Hepatocyte (in vitro differentiated cells): ENCODE data around the gene TBCK. TPM values are rescaled to one million over a fixed set of nuclear protein-coding genes. Genes with fewer than 3 reads are reported as not detected.

Experiments
- DNase-seq: peaks from one replicate; pipeline ENCODE4 v3.0.0-alpha.2; 2016; ENCODE audit warnings: low spot score
- H2AFZ ChIP-seq: fragments of 200-600 bp; sonication (generic); 2 replicates; pipeline ENCODE4 v1.6.0; 2016; ENCODE audit warnings: antibody characterized with exemption, mild to moderate bottlenecking
- H3K27ac ChIP-seq: fragments of 200-600 bp; sonication (generic); 2 replicates; pipeline ENCODE4 v1.5.1; 2016; ENCODE audit warnings: mild to moderate bottlenecking
- H3K27me3 ChIP-seq: fragments of 200-600 bp; sonication (generic); 2 replicates; pipeline ENCODE4 v1.6.1; 2016
- H3K36me3 ChIP-seq: fragments of 200-600 bp; sonication (generic); replicated peaks from 2 replicates; pipeline ENCODE4 v1.5.1; 2016; ENCODE audit warnings: low read depth; ENCODE audit not compliant: insufficient read depth
- H3K4me1 ChIP-seq: fragments of 200-600 bp; sonication (generic); 2 replicates; pipeline ENCODE4 v1.5.1; 2016; ENCODE audit warnings: mild to moderate bottlenecking, moderate library complexity; ENCODE audit not compliant: insufficient read depth
- H3K4me2 ChIP-seq: fragments of 200-600 bp; sonication (generic); 2 replicates; pipeline ENCODE4 v1.6.0; 2016
- H3K4me3 ChIP-seq: fragments of 200-600 bp; sonication (generic); 2 replicates; pipeline ENCODE4 v1.5.1; 2016; ENCODE audit warnings: mild to moderate bottlenecking
- H3K79me2 ChIP-seq: fragments of 200-600 bp; sonication (generic); 2 replicates; pipeline ENCODE4 v1.6.0; 2017; ENCODE audit warnings: mild to moderate bottlenecking
- H3K9me2 ChIP-seq: fragments of 200-600 bp; sonication (generic); replicated peaks from 2 replicates; pipeline ENCODE4 v1.6.0; 2017; ENCODE audit warnings: mild to moderate bottlenecking; ENCODE audit not compliant: insufficient read depth
- H3K9me3 ChIP-seq: fragments of 200-600 bp; sonication (generic); 2 replicates; pipeline ENCODE4 v1.5.1; 2016; ENCODE audit warnings: low read depth, mild to moderate bottlenecking
- H4K20me1 ChIP-seq: fragments of 200-600 bp; sonication (generic); 2 replicates; pipeline ENCODE4 v1.6.0; 2016; ENCODE audit warnings: mild to moderate bottlenecking; ENCODE audit not compliant: insufficient read depth, poor library complexity, severe bottlenecking
- CTCF ChIP-seq: fragments of 200-600 bp; sonication (generic); IDR thresholded peaks from 2 replicates; pipeline ENCODE4 v1.5.1; 2016; ENCODE audit warnings: antibody characterized with exemption, mild to moderate bottlenecking; ENCODE audit not compliant: poor library complexity
- EZH2 ChIP-seq: fragments of 200-600 bp; sonication (generic); IDR thresholded peaks from 2 replicates; pipeline ENCODE4 v1.6.1; 2016; ENCODE audit warnings: antibody characterized with exemption, mild to moderate bottlenecking, borderline replicate concordance
- EZH2phosphoT487 ChIP-seq: fragments of 200-600 bp; sonication (generic); IDR thresholded peaks from one replicate; pipeline ENCODE4 v1.6.1; 2018; ENCODE audit warnings: antibody characterized with exemption, mild to moderate bottlenecking, low read depth, moderate library complexity; ENCODE audit not compliant: unreplicated experiment, severe bottlenecking
- WGBS: methylation state at CpG from one replicate; pipeline ENCODE4 v1.1.6; 2016; ENCODE audit warnings: low lambda C conversion rate; ENCODE audit errors: missing lambda C conversion rate; 5-methylcytosine and 5-hydroxymethylcytosine counted together
- polyA plus RNA-seq: library from polyadenylated mRNA; unstranded; fragments of >200 nt; fragmentation: Nextera tagmentation; extraction: Ambion mirVana; gene quantifications from 2 replicates; pipeline ENCODE4 v1.2.1, GENCODE V29; 2016
- total RNA-seq: library from RNA; depleted of rRNA; stranded (reverse); fragments of >200 nt; gene quantifications from 2 replicates; pipeline ENCODE4 v1.2.3, GENCODE V29; 2014

TBCK gene
- total and polyA plus RNA-seq, 2 experiments from 2014 or later, result 19.8 to 49.7 TPM

DNA sequence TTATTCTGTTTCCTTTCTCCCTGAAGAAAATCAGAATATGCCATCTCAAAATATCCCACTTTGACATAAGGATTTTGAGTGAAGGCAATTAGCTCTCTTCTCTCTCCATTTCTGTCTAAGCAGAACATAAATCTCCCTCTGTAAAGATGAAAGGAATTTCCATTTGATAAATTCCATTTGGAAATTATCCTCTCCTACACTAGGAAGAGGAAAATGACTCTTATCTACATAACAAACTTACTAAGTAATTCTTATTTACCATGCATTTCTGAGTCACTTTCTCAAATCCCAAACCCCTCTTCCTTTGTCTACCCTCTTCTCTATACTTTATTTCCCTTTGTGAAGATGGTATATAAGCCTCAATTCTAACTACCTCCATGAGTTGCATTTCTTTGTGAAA, 11.4 kb downstream of the TBCK start:
- H3K4me2 ChIP-seq, result no peak overlapping the region
- H3K36me3 ChIP-seq, result no peaks in the 10 kb centered on the region
- H3K27ac ChIP-seq, result no peak overlapping the region
- H2AFZ ChIP-seq, result no peak overlapping the region
- H3K9me2 ChIP-seq, result no peaks in the 10 kb centered on the region
- TF ChIP-seq EZH2phosphoT487 (no peak), CTCF (no peak), EZH2 (no peak)
- H3K9me3 ChIP-seq, result no peaks in the 10 kb centered on the region
- DNase-seq, result no peak
- peaks cover 26% of the 10 kb centered on the region for H3K79me2 ChIP-seq
- H3K4me3 ChIP-seq, result no peak overlapping the region
- H4K20me1 ChIP-seq, result no peaks in the 10 kb centered on the region
- no peaks in the 10 kb centered on the region for H3K4me1 ChIP-seq
- H3K27me3 ChIP-seq, result no peaks in the 10 kb centered on the region

GRCh38 chr4:106303548-106304281, 12.3 kb downstream of the TBCK start:
- no peak for TF ChIP-seq EZH2
- H3K9me3 ChIP-seq, result no peaks in the 10 kb centered on the region
- WGBS, result 83% methylated on average over 3 of the region's 3 CpGs
- no peaks in the 10 kb centered on the region for H4K20me1 ChIP-seq
- H2AFZ ChIP-seq, result no peak overlapping the region
- no peak for DNase-seq
- H3K4me3 ChIP-seq, result no peak overlapping the region
- H3K4me1 ChIP-seq, result no peaks in the 10 kb centered on the region
- H3K9me2 ChIP-seq, result no peaks in the 10 kb centered on the region
- no peak overlapping the region for H3K4me2 ChIP-seq
- H3K36me3 ChIP-seq, result no peaks in the 10 kb centered on the region
- no peak overlapping the region for H3K27ac ChIP-seq
- H3K27me3 ChIP-seq, result no peaks in the 10 kb centered on the region
- peaks cover 26% of the 10 kb centered on the region for H3K79me2 ChIP-seq

GRCh38 chr4:106302062-106302438, 14.0 kb downstream of the TBCK start:
- H3K9me3 ChIP-seq, result no peaks in the 10 kb centered on the region
- H3K4me3 ChIP-seq, result no peak overlapping the region
- no peaks in the 10 kb centered on the region for H3K9me2 ChIP-seq
- H3K27me3 ChIP-seq, result no peaks in the 10 kb centered on the region
- WGBS, result 84% methylated on average over 4 of the region's 4 CpGs
- H3K4me2 ChIP-seq, result no peak overlapping the region
- no peaks in the 10 kb centered on the region for H4K20me1 ChIP-seq
- no peak for TF ChIP-seq EZH2phosphoT487
- TF ChIP-seq CTCF, result no peak
- no peak for TF ChIP-seq EZH2
- no peak overlapping the region for H3K27ac ChIP-seq
- no peak overlapping the region for H2AFZ ChIP-seq
- no peaks in the 10 kb centered on the region for H3K36me3 ChIP-seq
- H3K4me1 ChIP-seq, result no peaks in the 10 kb centered on the region
- H3K79me2 ChIP-seq, result peaks cover 18% of the 10 kb centered on the region
- no peak for DNase-seq

- TF ChIP-seq EZH2phosphoT487, result no peak
- TF ChIP-seq CTCF, result no peak
- no peak for TF ChIP-seq EZH2
- Histone ChIP-seq H2AFZ (no peak overlapping the region), H3K79me2 (peaks cover 17% of the 10 kb centered on the region), H3K9me3 (no peaks in the 10 kb centered on the region), H3K4me3 (no peak overlapping the region), H3K27me3 (no peaks in the 10 kb centered on the region), H3K9me2 (no peaks in the 10 kb centered on the region), H4K20me1 (no peaks in the 10 kb centered on the region), H3K4me1 (no peaks in the 10 kb centered on the region), H3K4me2 (no peak overlapping the region), H3K27ac (no peak overlapping the region), H3K36me3 (no peaks in the 10 kb centered on the region)
- WGBS, result 97% methylated on average over 2 of the region's 2 CpGs
- no peak for DNase-seq
Observed at GRCh38 chr4:106301393-106302061, 14.5 kb downstream of the TBCK start.
